Immature natural killer cell (primary cell): ENCODE results near the gene TYW3. TPM values are rescaled to one million over a fixed set of nuclear protein-coding genes. Genes with fewer than 3 reads are reported as not detected.
"Not testable (repeated sequence)": the region's sequence is repeated elsewhere in the genome, so short reads cannot be mapped to it uniquely, and the experiment has no call there.

ENCODE experiments used
- DNase-seq, 3 donors: peaks; one replicate each; pipeline ENCODE4 v3.0.0; 2022; ENCODE audit warnings: mixed read lengths in 1 of 3
- H3K27ac Mint-ChIP-seq, 6 donors: one replicate each; pipeline ENCODE4 v1.8.0; 2020; ENCODE audit warnings: mixed read lengths in 6 of 6, mild to moderate bottlenecking in 5 of 6, inconsistent platforms in 4 of 6, moderate library complexity in 3 of 6
- H3K27me3 Mint-ChIP-seq, 3 donors: one replicate each; pipeline ENCODE4 v1.8.0; 2020 to 2021; ENCODE audit warnings: low read depth in 3 of 3, mild to moderate bottlenecking in 3 of 3, mixed read lengths in 3 of 3, moderate library complexity in 3 of 3, inconsistent platforms in 1 of 3
- H3K36me3 Mint-ChIP-seq, 3 donors: one replicate each; pipeline ENCODE4 v1.8.0; 2020; ENCODE audit warnings: mixed read lengths in 3 of 3, inconsistent platforms in 2 of 3, mild to moderate bottlenecking in 2 of 3
- H3K4me1 Mint-ChIP-seq, 2 donors: one replicate each; pipeline ENCODE4 v1.8.0; 2020; ENCODE audit warnings: inconsistent platforms in 2 of 2, mild to moderate bottlenecking in 2 of 2, mixed read lengths in 2 of 2, moderate library complexity in 1 of 2
- H3K4me3 Mint-ChIP-seq, 5 donors: one replicate each; pipeline ENCODE4 v1.8.0; 2020; ENCODE audit warnings: mild to moderate bottlenecking in 5 of 5, mixed read lengths in 5 of 5, inconsistent platforms in 3 of 5, moderate library complexity in 3 of 5
- H3K9me3 Mint-ChIP-seq, 6 donors: one replicate each; pipeline ENCODE4 v1.8.0; 2020; ENCODE audit warnings: mild to moderate bottlenecking in 6 of 6, mixed read lengths in 6 of 6, inconsistent platforms in 4 of 6, moderate library complexity in 3 of 6
- polyA plus RNA-seq, 3 donors: library from polyadenylated mRNA; unstranded; fragments of 300-500 nt; fragmentation: Illumina TruSeq; gene quantifications; one replicate each; pipeline ENCODE4 v1.2.3, GENCODE V29; 2021

The TYW3 gene
- polyA plus RNA-seq, 3 donors from 2014 or later, result 4.8 to 12.5 (median 7.6) TPM

- H3K27me3 Mint-ChIP-seq, H3K27ac Mint-ChIP-seq, DNase-seq, H3K9me3 Mint-ChIP-seq, H3K4me3 Mint-ChIP-seq: not testable (repeated sequence)
- Mint-ChIP-seq H3K4me1 (peaks cover 5 to 15% of the 10 kb centered on the region in 2 donors), H3K36me3 (peaks cover 43 to 76% (median 72%) of the 10 kb centered on the region in 3 donors)
These were observed 7.5 kb downstream of the TYW3 start for GRCh38 chr1:74740307-74740980.

GRCh38 chr1:74745247-74745646, 12.3 kb downstream of the TYW3 start:
- H3K27ac Mint-ChIP-seq, H3K27me3 Mint-ChIP-seq, H3K9me3 Mint-ChIP-seq, DNase-seq, H3K4me3 Mint-ChIP-seq: not testable (repeated sequence)
- Mint-ChIP-seq H3K36me3 (peaks cover 35 to 65% (median 60%) of the 10 kb centered on the region in 3 donors), H3K4me1 (peaks cover 5 to 18% of the 10 kb centered on the region in 2 donors)

GRCh38 chr1:74748960-74749359, 16.0 kb downstream of the TYW3 start:
- H3K27ac Mint-ChIP-seq, result no peak overlapping the region
- peaks cover 0 to 2% (median 0%) of the 10 kb centered on the region in 3 donors for H3K27me3 Mint-ChIP-seq
- no peak for DNase-seq
- H3K36me3 Mint-ChIP-seq, result peaks cover 46 to 61% (median 49%) of the 10 kb centered on the region in 3 donors
- no peak overlapping the region for H3K4me3 Mint-ChIP-seq
- H3K4me1 Mint-ChIP-seq, result peaks cover 5 to 14% of the 10 kb centered on the region in 2 donors
- peaks cover 0 to under 1% (median 0%) of the 10 kb centered on the region in 6 donors for H3K9me3 Mint-ChIP-seq

- H3K4me3 Mint-ChIP-seq, result no peak overlapping the region
- peaks cover 55 to 79% (median 61%) of the 10 kb centered on the region in 3 donors for H3K36me3 Mint-ChIP-seq
- no peak overlapping the region for H3K27ac Mint-ChIP-seq
- peaks cover 0 to 2% of the 10 kb centered on the region in 2 donors for H3K4me1 Mint-ChIP-seq
- DNase-seq, result no peak
- no peaks in the 10 kb centered on the region for H3K27me3 Mint-ChIP-seq
- H3K9me3 Mint-ChIP-seq, result peaks cover 0 to 4% (median 0%) of the 10 kb centered on the region in 6 donors
These were observed 20.2 kb downstream of the TYW3 start for GRCh38 chr1:74753104-74753503.

GRCh38 chr1:74755475-74755874, 22.5 kb downstream of the TYW3 start:
- Mint-ChIP-seq H3K4me3 (no peak overlapping the region), H3K27ac (no peak overlapping the region), H3K4me1 (peaks cover 0 to 2% of the 10 kb centered on the region in 2 donors), H3K27me3 (no peaks in the 10 kb centered on the region), H3K36me3 (peaks cover 64 to 85% (median 74%) of the 10 kb centered on the region in 3 donors), H3K9me3 (peaks cover 0 to 4% (median 0%) of the 10 kb centered on the region in 6 donors)
- DNase-seq, result no peak

- not testable (repeated sequence) for H3K4me3 Mint-ChIP-seq
These were observed 23.7 kb downstream of the TYW3 start for GRCh38 chr1:74756650-74757049.

GRCh38 chr1:74763807-74764206, 30.9 kb downstream of the TYW3 start:
- H3K4me1 Mint-ChIP-seq, result peaks cover 0 to 6% of the 10 kb centered on the region in 2 donors
- H3K4me3 Mint-ChIP-seq, result no peak overlapping the region
- H3K27me3 Mint-ChIP-seq, result peaks cover 0 to 3% (median 0%) of the 10 kb centered on the region in 3 donors
- H3K27ac Mint-ChIP-seq, result no peak overlapping the region
- H3K36me3 Mint-ChIP-seq, result peaks cover 24 to 50% (median 34%) of the 10 kb centered on the region in 3 donors
- no peak for DNase-seq
- no peaks in the 10 kb centered on the region for H3K9me3 Mint-ChIP-seq

More at GRCh38 chr1:74756650-74757049, 23.7 kb downstream of the TYW3 start:
- not testable (repeated sequence) for H3K27ac Mint-ChIP-seq, H3K9me3 Mint-ChIP-seq, H3K4me1 Mint-ChIP-seq, H3K27me3 Mint-ChIP-seq, DNase-seq
- H3K36me3 Mint-ChIP-seq, result peaks cover 65 to 88% (median 74%) of the 10 kb centered on the region in 3 donors

GRCh38 chr1:74766579-74766978, 33.6 kb downstream of the TYW3 start:
- H3K4me3 Mint-ChIP-seq, result no peak overlapping the region
- H3K27me3 Mint-ChIP-seq, result peaks cover 0 to 3% (median 0%) of the 10 kb centered on the region in 3 donors
- peak overlapping the region in 1 of 6 donors; percentile 25 for H3K27ac Mint-ChIP-seq
- no peaks in the 10 kb centered on the region for H3K9me3 Mint-ChIP-seq
- peaks cover 0 to 6% of the 10 kb centered on the region in 2 donors for H3K4me1 Mint-ChIP-seq
- H3K36me3 Mint-ChIP-seq, result peaks cover 8 to 27% (median 16%) of the 10 kb centered on the region in 3 donors
- no peak for DNase-seq

- no peak overlapping the region for H3K4me3 Mint-ChIP-seq
- peaks cover 0 to 3% (median 0%) of the 10 kb centered on the region in 3 donors for H3K27me3 Mint-ChIP-seq
- H3K27ac Mint-ChIP-seq, result no peak overlapping the region
- H3K9me3 Mint-ChIP-seq, result no peaks in the 10 kb centered on the region
- H3K4me1 Mint-ChIP-seq, result peaks cover 0 to 3% of the 10 kb centered on the region in 2 donors
- DNase-seq, result no peak
- peaks cover 5 to 19% (median 11%) of the 10 kb centered on the region in 3 donors for H3K36me3 Mint-ChIP-seq
These were observed 34.5 kb downstream of the TYW3 start for GRCh38 chr1:74767490-74767889.

- H3K27ac Mint-ChIP-seq, result no peak overlapping the region
- peaks cover 0 to 5% (median 1%) of the 10 kb centered on the region in 3 donors for H3K27me3 Mint-ChIP-seq
- DNase-seq, result peak in 2 of 3 donors; percentile 1 to 14
These were observed 39.1 kb downstream of the TYW3 start for GRCh38 chr1:74771913-74772515.

GRCh38 chr1:74772945-74773344, 40.0 kb downstream of the TYW3 start:
- H3K4me3 Mint-ChIP-seq, result no peak overlapping the region
- H3K27ac Mint-ChIP-seq, result no peak overlapping the region
- no peaks in the 10 kb centered on the region for H3K36me3 Mint-ChIP-seq
- no peaks in the 10 kb centered on the region for H3K4me1 Mint-ChIP-seq
- no peak for DNase-seq
- H3K27me3 Mint-ChIP-seq, result peaks cover 0 to 3% (median 1%) of the 10 kb centered on the region in 3 donors
- H3K9me3 Mint-ChIP-seq, result no peaks in the 10 kb centered on the region

More at GRCh38 chr1:74771913-74772515, 39.1 kb downstream of the TYW3 start:
- Mint-ChIP-seq H3K9me3 (no peaks in the 10 kb centered on the region), H3K4me1 (no peaks in the 10 kb centered on the region), H3K4me3 (no peak overlapping the region), H3K36me3 (no peaks in the 10 kb centered on the region)

GRCh38 chr1:74773582-74773981, 40.6 kb downstream of the TYW3 start:
- H3K4me1 Mint-ChIP-seq, result no peaks in the 10 kb centered on the region
- H3K9me3 Mint-ChIP-seq, result no peaks in the 10 kb centered on the region
- no peak overlapping the region for H3K4me3 Mint-ChIP-seq
- no peak for DNase-seq
- H3K36me3 Mint-ChIP-seq, result no peaks in the 10 kb centered on the region
- H3K27ac Mint-ChIP-seq, result no peak overlapping the region
- peaks cover 0 to 2% (median 1%) of the 10 kb centered on the region in 3 donors for H3K27me3 Mint-ChIP-seq

- DNase-seq, result no peak
- Mint-ChIP-seq H3K4me1 (no peaks in the 10 kb centered on the region), H3K27me3 (peaks cover 0 to 2% (median 1%) of the 10 kb centered on the region in 3 donors), H3K36me3 (no peaks in the 10 kb centered on the region), H3K9me3 (no peaks in the 10 kb centered on the region), H3K4me3 (no peak overlapping the region), H3K27ac (no peak overlapping the region)
These were observed 42.8 kb downstream of the TYW3 start for GRCh38 chr1:74775735-74776134.

GRCh38 chr1:74777525-74777924, 44.6 kb downstream of the TYW3 start:
- Mint-ChIP-seq H3K27ac (no peak overlapping the region), H3K4me3 (no peak overlapping the region), H3K27me3 (peaks cover 0 to 2% (median 1%) of the 10 kb centered on the region in 3 donors), H3K36me3 (no peaks in the 10 kb centered on the region), H3K4me1 (no peaks in the 10 kb centered on the region), H3K9me3 (no peaks in the 10 kb centered on the region)
- DNase-seq, result no peak
